Neutrophil (primary cell): ENCODE measurements around the gene RPL15.

Experiments
- H3K27ac ChIP-seq: fragments of 200-600 bp; sonication (generic); 2 replicates; pipeline ENCODE4 v1.5.1; 2016; ENCODE audit warnings: mild to moderate bottlenecking, moderate library complexity
- H3K27me3 ChIP-seq: fragments of 200-600 bp; sonication (generic); 2 replicates; pipeline ENCODE4 v1.6.0; 2016; ENCODE audit warnings: mild to moderate bottlenecking
- H3K36me3 ChIP-seq: fragments of 200-600 bp; sonication (generic); 2 replicates; pipeline ENCODE4 v1.5.1; 2017
- H3K4me1 ChIP-seq, 2 experiments: fragments of 200-600 bp in 1 of 2; sonication (generic) in 1 of 2; 1 replicate in 1 of 2; 2 replicates in 1 of 2; pipeline versions ENCODE4 v1.5.1 to v1.6.1; 2013 to 2016; ENCODE audit warnings: low read depth in 1 of 2, low read length in 1 of 2, mild to moderate bottlenecking in 1 of 2, moderate library complexity in 1 of 2; ENCODE audit not compliant: control insufficient read depth in 1 of 2, insufficient read depth in 1 of 2
- H3K4me3 ChIP-seq, 2 experiments: fragments of 200-600 bp in 1 of 2; sonication (generic) in 1 of 2; 1 replicate in 1 of 2; 2 replicates in 1 of 2; pipeline ENCODE4 v1.5.1; 2013 to 2016; ENCODE audit warnings: low read depth in 1 of 2, low read length in 1 of 2, mild to moderate bottlenecking in 1 of 2, moderate library complexity in 1 of 2
- H3K9me3 ChIP-seq: fragments of 200-600 bp; sonication (generic); 2 replicates; pipeline ENCODE4 v1.5.1; 2016
- TF ChIP-seq, protein P1 (sequence below): fragments of 200-600 bp; sonication (generic); IDR thresholded peaks from 2 replicates; pipeline ENCODE4 v1.5.1; 2016; ENCODE audit warnings: antibody characterized with exemption

Gene RPL15

GRCh38 chr3:23964537-23965235, 47.8 kb downstream of the RPL15 start:
- Histone ChIP-seq H3K9me3 (no peaks in the 10 kb centered on the region), H3K36me3 (no peaks in the 10 kb centered on the region), H3K27me3 (no peaks in the 10 kb centered on the region), H3K27ac (no peak overlapping the region), H3K4me1 (no peaks in the 10 kb centered on the region), H3K4me3 (no peak overlapping the region)
- TF ChIP-seq, protein P1, sequence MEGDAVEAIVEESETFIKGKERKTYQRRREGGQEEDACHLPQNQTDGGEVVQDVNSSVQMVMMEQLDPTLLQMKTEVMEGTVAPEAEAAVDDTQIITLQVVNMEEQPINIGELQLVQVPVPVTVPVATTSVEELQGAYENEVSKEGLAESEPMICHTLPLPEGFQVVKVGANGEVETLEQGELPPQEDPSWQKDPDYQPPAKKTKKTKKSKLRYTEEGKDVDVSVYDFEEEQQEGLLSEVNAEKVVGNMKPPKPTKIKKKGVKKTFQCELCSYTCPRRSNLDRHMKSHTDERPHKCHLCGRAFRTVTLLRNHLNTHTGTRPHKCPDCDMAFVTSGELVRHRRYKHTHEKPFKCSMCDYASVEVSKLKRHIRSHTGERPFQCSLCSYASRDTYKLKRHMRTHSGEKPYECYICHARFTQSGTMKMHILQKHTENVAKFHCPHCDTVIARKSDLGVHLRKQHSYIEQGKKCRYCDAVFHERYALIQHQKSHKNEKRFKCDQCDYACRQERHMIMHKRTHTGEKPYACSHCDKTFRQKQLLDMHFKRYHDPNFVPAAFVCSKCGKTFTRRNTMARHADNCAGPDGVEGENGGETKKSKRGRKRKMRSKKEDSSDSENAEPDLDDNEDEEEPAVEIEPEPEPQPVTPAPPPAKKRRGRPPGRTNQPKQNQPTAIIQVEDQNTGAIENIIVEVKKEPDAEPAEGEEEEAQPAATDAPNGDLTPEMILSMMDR: no peak

DNA sequence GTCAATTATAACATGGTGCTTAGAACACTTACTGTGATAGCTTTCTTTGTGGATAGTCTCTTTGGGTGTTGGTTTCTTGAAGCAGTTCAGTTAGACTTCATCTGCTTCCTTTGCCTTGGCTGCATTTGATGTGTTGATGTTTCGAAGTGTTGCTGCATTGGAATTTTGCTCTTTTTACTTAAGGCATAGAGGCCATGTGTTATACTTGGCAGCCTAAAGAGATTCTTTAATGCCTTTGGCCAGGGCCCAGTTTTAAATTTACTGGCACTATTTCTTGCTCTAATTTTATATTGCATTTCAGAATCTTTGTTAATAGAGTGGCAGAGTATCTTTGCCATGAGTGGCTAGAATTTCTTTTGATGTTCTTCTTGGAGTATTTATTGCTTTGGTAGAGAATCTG, 49.4 kb downstream of the RPL15 start:
- H3K4me3 ChIP-seq: no peak overlapping the region
- H3K36me3 ChIP-seq: no peaks in the 10 kb centered on the region
- no peaks in the 10 kb centered on the region for H3K27me3 ChIP-seq
- H3K9me3 ChIP-seq: no peaks in the 10 kb centered on the region
- H3K4me1 ChIP-seq: no peaks in the 10 kb centered on the region
- TF ChIP-seq, protein P1: no peak
- no peak overlapping the region for H3K27ac ChIP-seq

DNA sequence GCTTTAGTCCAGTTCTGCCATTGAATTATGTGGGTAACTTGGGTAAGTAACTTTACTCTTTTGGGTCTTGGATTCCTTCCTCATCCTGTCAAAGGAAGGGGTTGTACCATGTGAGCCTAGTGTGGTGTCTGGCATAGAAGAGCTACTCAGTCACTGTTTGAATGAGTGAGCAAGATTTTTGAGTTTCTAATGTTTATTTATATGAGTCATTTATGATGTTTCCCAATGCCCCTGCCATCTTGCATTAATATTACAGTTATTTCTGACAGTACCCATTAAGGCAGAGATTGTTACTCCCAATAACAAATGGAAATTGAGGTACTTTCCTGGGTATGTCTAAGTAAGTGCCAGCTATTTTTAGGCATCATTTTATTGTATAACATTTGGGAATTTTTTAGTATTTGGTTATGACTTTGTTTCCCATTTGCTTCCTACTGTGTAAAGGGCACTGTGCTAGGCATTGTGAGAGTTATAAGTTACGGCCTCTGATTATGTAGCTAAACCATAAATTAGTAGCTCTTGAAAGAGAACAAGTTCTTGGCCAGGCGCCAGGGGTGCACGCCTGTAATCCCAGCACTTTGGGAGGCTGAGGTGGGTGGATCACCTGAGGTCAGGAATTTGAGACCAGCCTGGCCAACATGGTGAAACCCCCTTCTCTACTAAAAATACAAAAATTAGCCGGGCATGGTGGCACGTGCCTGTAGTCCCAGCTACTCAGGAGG, 51.7 kb downstream of the RPL15 start:
- H3K36me3 ChIP-seq: no peaks in the 10 kb centered on the region
- H3K4me3 ChIP-seq: no peak overlapping the region
- H3K4me1 ChIP-seq: no peaks in the 10 kb centered on the region
- no peaks in the 10 kb centered on the region for H3K9me3 ChIP-seq
- TF ChIP-seq, protein P1: no peak
- H3K27ac ChIP-seq: no peak overlapping the region
- H3K27me3 ChIP-seq: no peaks in the 10 kb centered on the region

DNA sequence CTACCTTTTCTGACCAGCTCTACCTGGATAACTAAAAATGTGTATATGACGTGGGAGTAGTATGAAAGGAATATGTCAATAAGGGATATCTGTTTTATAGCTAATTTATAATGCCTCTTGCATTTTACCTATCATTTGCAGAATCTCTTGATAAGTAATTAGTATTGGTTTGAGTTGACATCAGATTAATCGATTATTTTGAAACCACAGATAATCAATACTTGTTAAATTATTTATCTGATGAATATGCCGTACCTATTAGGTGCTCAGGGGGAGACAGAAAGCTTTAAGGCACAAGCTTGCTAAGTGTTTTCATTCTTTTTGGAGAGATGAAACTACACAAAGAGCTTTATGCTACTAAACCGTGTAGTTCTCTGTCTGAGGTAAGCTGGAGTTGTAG, 52.5 kb downstream of the RPL15 start:
- H3K27ac ChIP-seq: no peak overlapping the region
- H3K4me1 ChIP-seq: no peaks in the 10 kb centered on the region
- no peaks in the 10 kb centered on the region for H3K27me3 ChIP-seq
- H3K36me3 ChIP-seq: no peaks in the 10 kb centered on the region
- H3K4me3 ChIP-seq: no peak overlapping the region
- H3K9me3 ChIP-seq: no peaks in the 10 kb centered on the region
- TF ChIP-seq, protein P1: no peak
